Sigmoid colon (tissue), 7 donors: ENCODE results near the gene CCDC148. TPM values are rescaled to one million over a fixed set of nuclear protein-coding genes. Genes with fewer than 3 reads are reported as not detected.

Experiments
- DNase-seq: peaks from one replicate; pipeline ENCODE4 v3.0.0-alpha.2; 2019
- H3K27ac ChIP-seq, 4 donors: fragments of 200-600 bp; sonication (generic); one replicate each; pipeline ENCODE4 v1.5.1; 2016 to 2019; ENCODE audit warnings: mild to moderate bottlenecking in 1 of 4
- H3K27me3 ChIP-seq, 3 donors: fragments of 200-600 bp; sonication (generic); one replicate each; pipeline ENCODE4 v1.5.1; 2019; ENCODE audit warnings: mild to moderate bottlenecking in 1 of 3
- H3K36me3 ChIP-seq, 4 donors: fragments of 200-600 bp; sonication (generic); one replicate each; pipeline ENCODE4 v1.5.1; 2016 to 2019
- H3K4me1 ChIP-seq, 4 donors: fragments of 200-600 bp; sonication (generic); one replicate each; pipeline ENCODE4 v1.5.1; 2017 to 2019
- H3K4me3 ChIP-seq, 4 donors: fragments of 200-600 bp; sonication (generic); one replicate each; pipeline ENCODE4 v1.5.1; 2017 to 2019; ENCODE audit warnings: mild to moderate bottlenecking in 2 of 4, moderate library complexity in 1 of 4
- H3K9me3 ChIP-seq, 4 donors: fragments of 200-600 bp in 3 of 4; sonication (generic) in 3 of 4; one replicate each; pipeline versions ENCODE4 v1.5.1 to v1.6.1; 2013 to 2019
- CTCF ChIP-seq, 4 experiments: fragments of 450-650 bp in 3 of 4; fragments of 200-600 bp in 1 of 4; IDR thresholded peaks; one replicate each; pipeline ENCODE4 v1.5.1; 2016 to 2019; ENCODE audit warnings: antibody characterized with exemption in 4 of 4, mild to moderate bottlenecking in 3 of 4, moderate library complexity in 2 of 4
- EP300 ChIP-seq, 4 donors: sonication (generic); formaldehyde crosslinking; IDR thresholded peaks; one replicate each; pipeline ENCODE4 v1.6.1; 2017; ENCODE audit warnings: antibody characterized with exemption in 4 of 4
- POLR2A ChIP-seq, 2 donors: fragments of 450-650 bp; IDR thresholded peaks; one replicate each; pipeline ENCODE4 v1.6.1; 2016; ENCODE audit warnings: antibody characterized with exemption in 2 of 2, mild to moderate bottlenecking in 2 of 2, moderate library complexity in 2 of 2
- POLR2AphosphoS5 ChIP-seq, 4 donors: sonication (generic); formaldehyde crosslinking; IDR thresholded peaks; one replicate each; pipeline ENCODE4 v1.6.1; 2017; ENCODE audit warnings: antibody characterized with exemption in 4 of 4
- WGBS, 2 donors: extraction: QIAGEN DNeasy Blood & Tissue Kit; methylation state at CpG; one replicate each; pipeline ENCODE4 v1.1.7; 2013; 5-methylcytosine and 5-hydroxymethylcytosine counted together
- intact Hi-C: fragments of 100-400 bp; cut with DNase I; formaldehyde crosslinking; loops from one replicate; pipeline ENCODE4 v1.15.1; 2023
- polyA plus RNA-seq, 3 donors: library from polyadenylated mRNA; stranded (reverse); fragments of 200-250 nt; gene quantifications; one replicate each; pipeline ENCODE4 v1.2.3, GENCODE V29; 2013
- total RNA-seq, 4 donors: library from RNA; depleted of rRNA; stranded (reverse); fragments of >200 nt; gene quantifications; one replicate each; pipeline ENCODE4 v1.1.0, GENCODE V29; 2016
- donor health status: healthy with polysubstance abuse.
- donor health status: Bipolar disorder and iron deficiency.
- donor health status: healthy.

CCDC148 gene
- total and polyA plus RNA-seq, 7 donors = 0.23 to 0.83 (median 0.36) TPM; not detected in 4

GRCh38 chr2:158412206-158412605 is 44.3 kb downstream of the CCDC148 start:
- Histone ChIP-seq H3K9me3 (peaks cover 0 to 11% (median 4%) of the 10 kb centered on the region in 4 donors), H3K4me1 (peaks cover 0 to 8% (median 3%) of the 10 kb centered on the region in 4 donors), H3K27me3 (no peaks in the 10 kb centered on the region), H3K36me3 (no peaks in the 10 kb centered on the region), H3K4me3 (no peak overlapping the region), H3K27ac (peak overlapping the region in 1 of 4 donors; percentile 51)
- DNase-seq = no peak
- 66 to 73% methylated on average over 3 of the region's 3 CpGs for WGBS, 2 donors
- TF ChIP-seq EP300 (IDR thresholded peaks at IDR 0.05) = no peak
- no peak for TF ChIP-seq POLR2A (IDR thresholded peaks at IDR 0.05)
- TF ChIP-seq POLR2AphosphoS5 (IDR thresholded peaks at IDR 0.05) = no peak
- no peak for TF ChIP-seq CTCF (IDR thresholded peaks at IDR 0.05)
- intact Hi-C loops = no loop called here

GRCh38 chr2:158411748-158412147 is 44.8 kb downstream of the CCDC148 start:
- peaks cover 0 to 8% (median 3%) of the 10 kb centered on the region in 4 donors for H3K4me1 ChIP-seq
- H3K27me3 ChIP-seq = no peaks in the 10 kb centered on the region
- H3K9me3 ChIP-seq = peaks cover 0 to 11% (median 4%) of the 10 kb centered on the region in 4 donors
- no peak overlapping the region for H3K4me3 ChIP-seq
- no peak for DNase-seq
- H3K36me3 ChIP-seq = no peaks in the 10 kb centered on the region
- intact Hi-C loops = no loop called here
- H3K27ac ChIP-seq = peak overlapping the region in 1 of 4 donors; percentile 51
- TF ChIP-seq EP300 (IDR thresholded peaks at IDR 0.05) = no peak
- no peak for TF ChIP-seq POLR2AphosphoS5 (IDR thresholded peaks at IDR 0.05)
- TF ChIP-seq CTCF (IDR thresholded peaks at IDR 0.05) = no peak
- no peak for TF ChIP-seq POLR2A (IDR thresholded peaks at IDR 0.05)

- intact Hi-C loops = no loop called here
- 96 to 98% methylated on average over 1 of the region's 1 CpG for WGBS, 2 donors
These were observed 46.4 kb downstream of the CCDC148 start for GRCh38 chr2:158410132-158410531.

GRCh38 chr2:158407031-158407430 is 49.5 kb downstream of the CCDC148 start:
- no peak for DNase-seq
- intact Hi-C loops = no loop called here
- no peaks in the 10 kb centered on the region for H3K27me3 ChIP-seq
- 69 to 81% methylated on average over 3 of the region's 3 CpGs for WGBS, 2 donors
- H3K9me3 ChIP-seq = peaks cover 0 to 2% (median 1%) of the 10 kb centered on the region in 4 donors
- no peaks in the 10 kb centered on the region for H3K36me3 ChIP-seq
- TF ChIP-seq CTCF (IDR thresholded peaks at IDR 0.05) (no peak), EP300 (IDR thresholded peaks at IDR 0.05) (no peak), POLR2A (IDR thresholded peaks at IDR 0.05) (no peak), POLR2AphosphoS5 (IDR thresholded peaks at IDR 0.05) (no peak)
- no peak overlapping the region for H3K27ac ChIP-seq
- H3K4me3 ChIP-seq = no peak overlapping the region
- H3K4me1 ChIP-seq = peaks cover 0 to 16% (median 9%) of the 10 kb centered on the region in 4 donors

More at GRCh38 chr2:158410132-158410531, 46.4 kb downstream of the CCDC148 start:
- peaks cover 0 to 2% (median 1%) of the 10 kb centered on the region in 4 donors for H3K9me3 ChIP-seq
- TF ChIP-seq POLR2AphosphoS5 (IDR thresholded peaks at IDR 0.05) (no peak), EP300 (IDR thresholded peaks at IDR 0.05) (no peak), CTCF (IDR thresholded peaks at IDR 0.05) (no peak), POLR2A (IDR thresholded peaks at IDR 0.05) (no peak)
- no peak for DNase-seq
- H3K27me3 ChIP-seq = no peaks in the 10 kb centered on the region
- no peak overlapping the region for H3K4me3 ChIP-seq
- no peak overlapping the region for H3K27ac ChIP-seq
- H3K4me1 ChIP-seq = peaks cover 0 to 8% (median 3%) of the 10 kb centered on the region in 4 donors
- H3K36me3 ChIP-seq = no peaks in the 10 kb centered on the region

GRCh38 chr2:158405341-158405740 is 51.2 kb downstream of the CCDC148 start:
- TF ChIP-seq POLR2A (IDR thresholded peaks at IDR 0.05) (no peak), POLR2AphosphoS5 (IDR thresholded peaks at IDR 0.05) (no peak), EP300 (IDR thresholded peaks at IDR 0.05) (no peak), CTCF (IDR thresholded peaks at IDR 0.05) (no peak)
- H3K27me3 ChIP-seq = no peaks in the 10 kb centered on the region
- no peak for DNase-seq
- H3K9me3 ChIP-seq = peaks cover 0 to 2% (median 1%) of the 10 kb centered on the region in 4 donors
- H3K27ac ChIP-seq = no peak overlapping the region
- intact Hi-C loops = no loop called here
- no peaks in the 10 kb centered on the region for H3K36me3 ChIP-seq
- H3K4me1 ChIP-seq = peaks cover 0 to 16% (median 9%) of the 10 kb centered on the region in 4 donors
- H3K4me3 ChIP-seq = no peak overlapping the region
- WGBS, 2 donors = 86 to 97% methylated on average over 3 of the region's 3 CpGs
